ENCODE measurements around the gene FAM117B.

Gene FAM117B

DNA sequence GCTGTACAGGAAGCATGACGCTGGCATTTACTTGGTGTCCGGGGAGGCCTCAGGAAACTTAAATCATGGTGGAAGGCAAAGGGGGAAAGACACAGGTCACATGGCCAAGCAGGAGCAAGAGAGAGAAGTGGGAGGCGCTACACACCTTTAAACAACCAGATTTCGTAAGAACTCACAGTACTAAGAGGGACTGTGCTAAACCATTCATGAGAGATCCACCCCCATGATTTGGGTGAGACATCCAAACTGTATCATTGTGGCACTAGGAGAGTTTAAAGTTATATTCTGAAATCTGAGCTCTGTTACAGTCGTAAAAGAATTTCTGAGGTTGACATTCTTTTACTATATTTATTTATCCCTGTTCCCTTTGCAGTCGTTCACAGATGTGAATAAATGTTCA, 120.2 kb downstream of the FAM117B start:
- Mint-ChIP-seq H3K4me1 (peaks cover 69% of the 10 kb centered on the region), H3K27me3 (no peaks in the 10 kb centered on the region), H3K9me3 (peaks cover 5 to 8% of the 10 kb centered on the region in 2 donors), H3K27ac (no peak overlapping the region), H3K4me3 (no peak overlapping the region)
- ATAC-seq (peak; percentile 26), DNase-seq (no peak)

DNA sequence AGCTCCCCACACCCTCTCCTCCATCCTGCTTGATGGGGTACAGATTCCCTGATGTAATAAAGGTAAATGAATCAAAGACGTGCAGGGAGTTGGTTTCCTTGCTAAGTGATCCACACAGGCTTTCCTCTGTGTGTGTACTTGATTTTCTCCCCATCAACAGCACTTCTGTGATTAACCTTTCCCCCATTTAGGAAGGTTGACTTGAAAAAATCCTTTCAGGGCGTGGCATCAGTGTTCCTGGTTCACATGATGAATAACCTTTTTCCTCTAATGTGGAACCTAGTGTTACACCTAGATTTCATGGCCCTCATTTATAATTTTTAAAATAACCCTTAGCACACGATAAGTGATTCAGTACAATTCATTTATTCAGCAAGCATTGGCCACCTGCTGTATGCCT, 121.8 kb downstream of the FAM117B start:
- peak overlapping the region in 1 of 2 donors; percentile 17 for H3K27ac Mint-ChIP-seq
- peaks cover 69% of the 10 kb centered on the region for H3K4me1 Mint-ChIP-seq

DNA sequence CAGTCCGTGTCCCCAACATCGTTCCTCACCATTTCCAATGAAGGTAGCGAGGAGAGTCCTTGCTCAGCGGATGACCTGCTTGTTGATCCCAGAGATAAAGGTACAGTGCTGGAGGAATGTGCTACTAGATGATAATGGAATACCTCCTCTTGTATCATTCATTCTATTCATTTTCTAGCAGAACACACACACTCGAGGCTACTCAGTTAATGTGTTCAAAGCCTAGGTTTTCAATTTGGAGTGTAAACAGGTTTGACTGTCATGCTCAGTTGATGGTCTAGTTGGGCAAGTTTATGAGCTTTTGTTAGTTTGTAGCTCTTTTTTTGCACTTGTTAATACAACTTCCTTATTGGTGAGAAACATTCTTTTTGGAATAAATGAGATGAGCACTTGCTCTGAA, 122.6 kb downstream of the FAM117B start:
- Mint-ChIP-seq H3K27ac (no peak overlapping the region), H3K4me3 (no peak overlapping the region), H3K9me3 (peaks cover 5 to 8% of the 10 kb centered on the region in 2 donors), H3K27me3 (no peaks in the 10 kb centered on the region), H3K4me1 (peaks cover 69% of the 10 kb centered on the region)
- no peak for DNase-seq
- no peak for ATAC-seq

More for the DNA sequence above, 121.8 kb downstream of the FAM117B start:
- ATAC-seq: no peak
- H3K4me3 Mint-ChIP-seq: no peak overlapping the region
- H3K9me3 Mint-ChIP-seq: peaks cover 5 to 8% of the 10 kb centered on the region in 2 donors
- DNase-seq: no peak
- H3K27me3 Mint-ChIP-seq: no peaks in the 10 kb centered on the region

DNA sequence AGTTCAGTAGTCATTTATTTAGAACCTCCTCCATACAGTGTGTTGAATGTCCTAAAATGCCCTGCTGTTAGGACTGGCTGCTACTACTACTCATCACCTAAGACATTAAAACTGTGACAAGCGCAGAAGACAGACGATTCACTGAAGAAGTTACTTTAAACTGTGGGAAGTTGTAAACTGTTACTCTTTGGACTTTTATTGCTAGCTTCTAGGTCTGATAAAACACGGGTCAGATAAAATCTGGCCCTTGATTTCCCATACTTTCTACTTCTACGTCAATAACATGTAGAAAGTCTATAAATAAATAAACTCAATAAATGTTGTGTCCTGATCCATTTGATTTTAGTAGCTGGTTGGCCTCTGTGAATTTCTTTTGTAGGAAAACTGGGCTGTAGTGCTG, 123.4 kb downstream of the FAM117B start:
- no peak for ATAC-seq
- no peak overlapping the region for H3K27ac Mint-ChIP-seq
- peaks cover 73% of the 10 kb centered on the region for H3K4me1 Mint-ChIP-seq
- H3K27me3 Mint-ChIP-seq: no peaks in the 10 kb centered on the region
- H3K4me3 Mint-ChIP-seq: no peak overlapping the region
- DNase-seq: no peak
- H3K9me3 Mint-ChIP-seq: peaks cover 5 to 8% of the 10 kb centered on the region in 2 donors

DNA sequence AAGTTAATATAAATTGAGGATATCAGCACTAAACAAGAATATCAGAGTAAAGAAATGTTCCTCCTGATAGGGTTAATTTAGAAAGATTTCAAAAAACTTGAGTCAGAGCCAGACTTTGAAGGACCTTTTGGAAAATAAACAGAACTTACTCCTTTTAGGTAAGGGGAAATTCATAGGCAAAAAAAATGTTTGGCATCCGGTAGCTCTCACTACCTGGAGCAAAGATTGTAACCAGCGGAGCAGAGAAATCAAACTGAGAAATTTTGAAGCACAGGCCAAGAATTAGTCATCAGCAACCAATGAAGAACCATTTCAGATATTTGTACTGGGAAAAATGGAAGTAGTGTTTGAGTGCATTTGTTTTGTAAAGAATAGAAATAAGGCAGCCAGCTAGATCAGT, 123.8 kb downstream of the FAM117B start:
- DNase-seq (no peak), ATAC-seq (no peak)
- Mint-ChIP-seq H3K27ac (peak overlapping the region in 1 of 2 donors; percentile 44), H3K27me3 (no peaks in the 10 kb centered on the region), H3K4me3 (no peak overlapping the region), H3K9me3 (peaks cover 5 to 7% of the 10 kb centered on the region in 2 donors), H3K4me1 (peaks cover 73% of the 10 kb centered on the region)

DNA sequence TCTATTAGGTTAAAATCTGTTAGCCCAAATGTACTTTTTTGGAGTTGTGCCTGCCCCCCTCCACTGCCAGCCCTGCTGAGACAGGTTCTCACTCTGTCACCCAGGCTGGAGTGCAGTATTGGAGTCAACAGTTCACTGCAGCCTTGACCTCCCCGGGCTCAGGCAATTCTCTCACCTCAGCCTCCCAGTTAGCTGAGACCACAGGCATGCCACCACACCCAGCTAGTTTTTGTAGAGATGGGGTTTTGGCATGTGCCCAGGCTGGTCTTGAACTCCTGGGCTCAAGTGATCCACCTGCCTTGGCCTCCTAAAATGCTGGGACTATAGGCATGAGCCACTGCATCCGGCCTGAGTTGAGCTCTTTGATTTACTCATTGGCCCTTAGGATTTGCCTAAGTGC, 126.1 kb downstream of the FAM117B start:
- H3K9me3 Mint-ChIP-seq: no peaks in the 10 kb centered on the region
- H3K4me3 Mint-ChIP-seq: peak overlapping the region in 1 of 2 donors; percentile 38
- H3K4me1 Mint-ChIP-seq: peaks cover 73% of the 10 kb centered on the region
- no peak for DNase-seq
- H3K27ac Mint-ChIP-seq: peak overlapping the region; percentile 35 to 83
- H3K27me3 Mint-ChIP-seq: no peaks in the 10 kb centered on the region
- no peak for ATAC-seq

DNA sequence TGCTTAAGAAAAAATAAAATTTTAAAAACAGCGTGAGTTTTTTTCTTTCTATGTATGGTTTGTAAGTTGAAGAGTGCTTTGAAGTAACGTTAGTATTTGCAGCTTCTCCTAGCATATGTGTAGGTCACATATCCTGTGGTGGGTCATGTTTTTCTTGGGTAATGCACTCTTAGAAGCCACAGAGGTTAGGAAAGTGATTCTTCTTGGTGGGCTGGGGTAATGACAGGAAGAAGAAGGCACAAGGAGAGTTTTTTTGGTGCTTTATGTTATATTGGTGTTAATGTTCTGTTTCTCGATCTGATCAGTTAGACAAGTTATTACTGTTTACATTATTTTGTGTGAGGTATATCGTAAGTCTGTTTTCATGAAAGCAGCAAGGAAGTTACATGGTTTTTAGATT, 127.8 kb downstream of the FAM117B start:
- ATAC-seq (peak; percentile 95), DNase-seq (peak in 1 of 2 donors; percentile 33)
- Mint-ChIP-seq H3K27ac (peak overlapping the region; percentile 94 to 99), H3K9me3 (no peaks in the 10 kb centered on the region), H3K4me1 (peaks cover 81% of the 10 kb centered on the region), H3K4me3 (peak overlapping the region; percentile 75 to 77), H3K27me3 (no peaks in the 10 kb centered on the region)

DNA sequence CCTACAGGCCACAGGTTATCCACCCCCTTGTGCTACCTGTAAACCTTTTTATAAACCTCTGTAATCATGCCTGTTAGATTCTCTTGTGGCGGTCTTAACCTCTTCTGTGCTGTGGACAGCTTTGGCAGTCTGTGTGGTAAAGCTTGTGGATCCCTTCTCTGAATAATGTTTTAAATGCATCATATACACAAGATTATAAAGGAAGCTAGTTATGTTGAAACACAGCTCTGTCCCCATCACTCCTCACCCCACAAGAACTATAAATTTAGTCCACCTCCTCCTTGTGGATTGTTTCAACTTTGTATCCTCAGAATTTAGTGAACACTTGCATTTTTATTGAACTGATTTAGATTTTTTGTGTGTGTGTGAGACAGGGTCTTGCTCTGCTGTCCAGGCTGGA, 129.1 kb downstream of the FAM117B start:
- H3K4me1 Mint-ChIP-seq: peaks cover 85% of the 10 kb centered on the region
- ATAC-seq: no peak
- no peak for DNase-seq
- no peaks in the 10 kb centered on the region for H3K9me3 Mint-ChIP-seq
- H3K27ac Mint-ChIP-seq: peak overlapping the region; percentile 94 to 99
- peak overlapping the region; percentile 75 to 77 for H3K4me3 Mint-ChIP-seq
- no peaks in the 10 kb centered on the region for H3K27me3 Mint-ChIP-seq

DNA sequence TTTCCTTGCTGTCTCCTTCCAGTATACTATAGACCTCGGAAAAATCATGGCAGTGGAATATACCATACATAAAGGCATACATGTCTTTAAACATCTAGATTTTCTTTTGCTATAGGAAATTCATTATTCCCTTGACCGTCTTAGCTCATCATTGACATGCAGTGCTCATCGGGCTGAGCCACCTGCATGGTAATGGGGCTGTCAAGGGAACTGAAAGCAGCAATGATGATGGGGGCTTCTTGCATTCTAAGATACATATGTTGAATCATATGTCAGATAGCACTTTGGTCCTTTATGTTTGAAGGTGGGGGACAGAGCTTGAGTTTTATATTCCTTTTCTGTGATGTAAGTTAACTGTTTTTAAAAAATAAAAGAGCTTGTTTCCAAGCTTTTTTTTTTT, 130.2 kb downstream of the FAM117B start:
- Mint-ChIP-seq H3K9me3 (no peaks in the 10 kb centered on the region), H3K27me3 (no peaks in the 10 kb centered on the region), H3K27ac (peak overlapping the region; percentile 67 to 88), H3K4me1 (peaks cover 89% of the 10 kb centered on the region), H3K4me3 (no peak overlapping the region)
- DNase-seq (no peak), ATAC-seq (no peak)

DNA sequence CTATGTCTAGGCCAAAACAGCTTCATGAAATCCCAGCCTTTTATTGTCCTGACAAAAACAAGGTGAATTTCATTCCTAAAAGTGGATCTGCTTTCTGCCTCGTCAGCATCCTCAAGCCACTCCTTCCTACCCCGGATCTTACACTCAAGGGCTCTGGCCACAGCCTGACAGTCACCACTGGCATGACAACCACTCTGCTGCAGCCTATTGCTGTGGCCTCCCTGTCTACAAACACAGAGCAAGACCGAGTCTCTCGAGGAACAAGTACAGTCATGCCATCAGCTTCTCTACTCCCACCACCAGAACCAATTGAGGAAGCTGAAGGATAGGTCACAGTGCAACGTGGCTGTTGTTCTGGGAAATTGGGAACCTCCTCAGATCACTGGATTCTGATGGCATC, 130.7 kb downstream of the FAM117B start:
- Mint-ChIP-seq H3K27me3 (no peaks in the 10 kb centered on the region), H3K27ac (peak overlapping the region; percentile 75 to 88), H3K9me3 (no peaks in the 10 kb centered on the region), H3K4me3 (no peak overlapping the region), H3K4me1 (peaks cover 87% of the 10 kb centered on the region)
- ATAC-seq (peak; percentile 74), DNase-seq (peak in 1 of 2 donors; percentile 46)

DNA sequence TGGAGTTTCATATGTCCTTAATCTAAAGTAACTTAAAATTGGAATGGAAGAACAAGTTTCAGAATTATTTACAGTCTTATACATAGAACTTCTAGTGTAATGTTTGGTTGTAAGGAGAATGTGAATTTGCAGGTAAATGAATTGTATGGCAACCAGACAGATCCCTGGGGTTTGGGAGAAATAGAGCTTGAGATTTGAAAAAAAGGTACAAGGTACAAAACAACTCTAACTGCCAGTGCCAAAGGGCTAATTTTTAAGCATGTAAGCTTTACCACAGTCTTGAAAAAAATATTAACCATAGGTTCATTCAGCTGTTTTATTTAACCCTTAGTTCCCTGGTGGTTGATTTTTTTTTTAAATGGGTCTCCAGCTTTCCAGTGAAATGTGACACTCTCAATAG, 133.5 kb downstream of the FAM117B start:
- peak overlapping the region; percentile 14 to 36 for H3K4me3 Mint-ChIP-seq
- peaks cover 59% of the 10 kb centered on the region for H3K4me1 Mint-ChIP-seq
- H3K27me3 Mint-ChIP-seq: no peaks in the 10 kb centered on the region
- DNase-seq: no peak
- H3K9me3 Mint-ChIP-seq: no peaks in the 10 kb centered on the region
- ATAC-seq: no peak
- H3K27ac Mint-ChIP-seq: peak overlapping the region in 1 of 2 donors; percentile 67

DNA sequence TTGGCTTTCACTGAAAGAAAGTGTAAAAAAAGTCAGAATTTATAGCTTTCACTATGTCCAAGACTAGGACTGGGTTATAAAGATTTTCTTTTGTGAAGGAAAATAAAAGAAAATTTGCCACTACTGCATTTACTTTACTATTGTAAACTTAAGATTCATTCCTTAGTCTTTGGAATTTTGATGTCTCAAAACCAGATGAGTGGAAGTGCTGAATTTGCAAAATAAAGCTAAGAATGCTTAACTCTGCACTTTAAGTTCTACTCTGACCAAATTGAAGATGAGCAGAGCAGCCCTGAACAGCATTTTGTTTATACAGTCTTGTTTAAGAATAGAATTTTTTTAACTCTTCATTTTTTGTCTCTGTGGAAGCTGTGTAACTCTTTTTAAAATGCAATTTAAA, 134.4 kb downstream of the FAM117B start:
- peak overlapping the region in 1 of 2 donors; percentile 88 for H3K27ac Mint-ChIP-seq
- H3K4me3 Mint-ChIP-seq: peak overlapping the region in 1 of 2 donors; percentile 42
- ATAC-seq (no peak), DNase-seq (no peak)
- H3K27me3 Mint-ChIP-seq: no peaks in the 10 kb centered on the region
- H3K9me3 Mint-ChIP-seq: no peaks in the 10 kb centered on the region
- peaks cover 50% of the 10 kb centered on the region for H3K4me1 Mint-ChIP-seq

DNA sequence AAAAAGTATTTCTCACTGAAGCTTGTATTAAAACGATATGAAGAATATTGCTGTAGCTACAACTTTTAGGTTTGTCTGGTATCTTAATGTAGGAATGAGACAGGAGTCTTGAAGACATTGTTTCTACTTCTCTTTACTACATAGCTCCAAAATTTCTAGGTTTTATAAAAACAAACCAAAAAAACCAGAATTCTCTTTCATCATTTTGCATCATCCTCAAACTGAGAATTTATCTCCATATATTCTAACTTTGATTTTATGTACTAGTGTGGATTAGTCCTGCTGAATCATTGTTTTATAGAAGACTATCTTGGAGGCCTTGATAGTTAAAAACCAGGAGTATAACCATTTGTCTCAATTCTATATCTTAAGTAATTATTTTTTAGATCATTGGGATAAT, 136.6 kb downstream of the FAM117B start:
- no peak for ATAC-seq

DNA sequence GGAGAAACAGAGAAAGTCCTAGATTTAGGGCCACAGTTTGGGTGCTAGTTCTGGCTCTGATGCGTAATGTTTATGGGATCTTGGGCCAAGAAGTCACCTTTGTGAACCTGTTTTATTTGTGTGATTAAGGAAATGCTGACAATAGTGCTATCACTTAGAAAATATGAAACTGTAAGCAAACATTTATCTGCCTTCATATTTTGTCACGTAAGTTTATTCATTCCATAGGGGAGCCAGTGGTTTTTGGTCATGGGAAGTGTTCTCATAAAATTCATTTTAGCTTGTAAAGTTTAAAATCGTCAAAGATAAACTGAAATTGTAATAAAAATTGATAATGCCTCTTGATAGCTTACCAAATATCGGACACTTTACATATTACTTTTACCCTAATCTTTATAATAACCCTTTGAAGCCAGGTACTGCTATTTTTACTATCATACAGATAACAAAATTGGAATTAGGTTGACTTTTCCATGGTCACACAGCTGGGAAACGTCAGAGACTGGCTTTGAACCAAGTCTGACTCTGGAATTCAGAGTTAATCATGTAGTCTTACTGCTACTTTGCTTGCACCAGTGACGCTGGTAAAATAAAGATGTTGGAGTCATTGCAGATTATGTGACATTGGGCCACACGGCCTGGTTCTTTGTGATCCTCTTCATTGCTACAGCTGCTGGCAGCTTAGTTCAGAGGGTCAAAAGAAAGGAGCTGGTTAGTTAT, 137.1 kb downstream of the FAM117B start:
- ATAC-seq (no peak), DNase-seq (no peak)
- Mint-ChIP-seq H3K27me3 (no peaks in the 10 kb centered on the region), H3K4me3 (no peak overlapping the region), H3K27ac (no peak overlapping the region), H3K9me3 (no peaks in the 10 kb centered on the region), H3K4me1 (peaks cover 24% of the 10 kb centered on the region)

More for the DNA sequence above, 136.6 kb downstream of the FAM117B start:
- no peak overlapping the region for H3K27ac Mint-ChIP-seq
- peaks cover 30% of the 10 kb centered on the region for H3K4me1 Mint-ChIP-seq
- DNase-seq: no peak
- no peaks in the 10 kb centered on the region for H3K9me3 Mint-ChIP-seq
- H3K27me3 Mint-ChIP-seq: no peaks in the 10 kb centered on the region
- H3K4me3 Mint-ChIP-seq: no peak overlapping the region

DNA sequence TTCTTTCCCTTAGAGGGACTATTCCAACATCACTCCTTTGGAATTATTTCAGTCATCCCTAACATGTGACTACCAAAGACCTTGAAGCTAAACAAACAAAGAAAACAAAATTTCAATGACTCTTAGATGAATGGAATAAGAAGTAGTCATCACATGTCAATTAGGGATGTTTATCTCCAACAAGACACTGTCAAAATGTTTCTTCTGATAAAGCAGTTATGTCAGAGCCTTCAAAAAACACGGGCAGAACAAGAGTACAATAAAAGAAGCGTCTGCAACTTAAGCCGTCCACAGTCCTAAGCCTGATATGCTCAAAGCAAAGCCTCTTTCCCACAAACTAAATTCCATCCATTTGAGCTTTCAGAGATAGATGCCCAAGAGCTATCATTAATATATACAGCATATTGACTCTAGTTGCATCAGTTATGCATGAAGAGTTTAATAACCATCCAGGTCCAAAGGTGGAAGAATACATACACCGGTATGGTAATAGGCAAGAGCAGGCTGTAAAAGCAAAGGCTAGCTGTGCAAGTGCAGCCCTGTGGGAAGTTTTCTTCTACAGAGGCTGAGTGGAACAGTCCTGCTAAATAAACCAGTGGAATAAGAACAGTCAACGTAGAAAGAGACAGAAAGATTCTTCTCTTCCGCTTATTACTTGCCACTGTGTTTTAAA, 138.7 kb downstream of the FAM117B start:
- Mint-ChIP-seq H3K9me3 (no peaks in the 10 kb centered on the region), H3K4me1 (peaks cover 11% of the 10 kb centered on the region), H3K4me3 (no peak overlapping the region), H3K27me3 (no peaks in the 10 kb centered on the region), H3K27ac (no peak overlapping the region)
- DNase-seq (no peak), ATAC-seq (no peak)

DNA sequence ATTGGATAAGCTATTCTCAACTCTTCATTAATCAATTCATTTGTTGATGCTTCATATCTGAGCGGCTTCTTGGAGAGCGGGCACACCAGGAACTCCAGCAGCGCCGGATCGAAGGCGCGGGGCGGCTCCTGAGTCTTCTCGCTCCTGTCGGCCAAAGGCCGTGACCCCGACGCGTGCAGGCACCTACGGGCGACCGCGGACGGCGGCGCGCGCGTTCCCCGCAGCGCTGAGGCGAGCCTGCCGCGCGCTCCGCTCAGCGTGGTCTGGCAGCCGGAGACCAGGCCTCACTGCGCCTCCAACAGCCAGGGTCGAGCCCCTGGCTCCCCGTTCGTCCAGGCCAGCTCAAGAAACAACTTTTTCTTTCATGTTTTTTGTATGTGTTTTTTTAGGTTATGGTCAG, 139.3 kb downstream of the FAM117B start:
- DNase-seq: no peak
- Mint-ChIP-seq H3K4me1 (peaks cover 16% of the 10 kb centered on the region), H3K9me3 (no peaks in the 10 kb centered on the region), H3K4me3 (no peak overlapping the region), H3K27ac (peak overlapping the region in 1 of 2 donors; percentile 79), H3K27me3 (no peaks in the 10 kb centered on the region)
- ATAC-seq: no peak

All from stimulated activated naive CD8-positive, alpha-beta T cell treated with anti-CD3 and anti-CD28 coated beads, Interleukin-15, amount 100 ng/mL, for 72 hours (primary cell).